Measurements from ENCODE around the gene MTA3. TPM values are rescaled to one million over a fixed set of nuclear protein-coding genes. Genes with fewer than 3 reads are reported as not detected.

MTA3 gene
- total RNA-seq, 1 donor from 2014 or later: 107 TPM

DNA sequence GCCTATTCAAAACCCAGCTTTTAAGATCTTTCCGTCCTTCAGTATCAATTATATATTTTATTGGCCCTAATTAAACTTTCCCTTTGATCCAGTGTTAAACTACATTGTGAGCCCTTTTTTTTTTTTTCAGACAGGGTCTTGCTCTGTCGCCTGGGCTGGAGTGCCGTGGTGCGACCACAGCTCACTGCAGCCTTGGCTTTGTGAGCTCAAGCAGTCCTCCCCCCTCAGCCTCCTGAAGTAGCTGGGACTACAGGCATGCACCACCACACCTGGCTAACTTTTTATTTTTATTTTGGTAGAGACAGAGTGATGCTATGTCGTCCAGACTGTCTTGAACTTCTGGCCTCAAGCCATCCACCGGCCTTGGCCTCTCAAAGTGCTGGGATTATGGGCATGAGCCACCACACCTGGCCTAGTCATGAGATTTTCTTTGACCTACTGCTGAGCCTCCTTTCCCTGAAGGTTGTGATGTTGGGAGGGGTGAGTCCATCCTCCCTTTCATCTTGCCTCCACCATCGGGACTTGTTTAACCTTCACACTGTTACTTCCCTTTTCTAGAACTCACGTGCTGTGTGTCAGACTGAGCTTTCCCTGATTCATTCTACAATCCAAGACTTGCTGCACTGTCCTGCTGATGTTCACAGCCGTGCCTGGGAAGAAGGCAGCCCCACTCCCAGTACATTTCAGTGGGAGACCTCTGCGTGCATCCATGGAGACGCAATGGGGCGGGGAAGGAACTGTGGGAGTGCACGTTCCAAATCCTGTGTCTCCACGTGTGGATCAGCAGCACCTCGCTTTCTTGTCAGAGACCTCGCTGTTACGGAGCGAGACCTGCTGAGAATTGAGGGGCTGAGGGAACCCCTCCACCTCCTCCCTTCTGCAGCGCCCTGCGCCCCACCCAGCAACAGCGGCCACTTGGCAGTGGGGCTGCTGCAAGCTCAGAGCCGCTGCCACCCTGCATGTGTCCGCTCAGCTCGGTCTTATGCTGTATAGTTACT lies 184.7 kb downstream of the MTA3 start:
- peaks cover 3% of the 10 kb centered on the region for H3K9me3 Mint-ChIP-seq
- TF ChIP-seq CTCF (IDR thresholded peaks at IDR 0.05; ENCODE audit: unreplicated experiment): no peak
- H3K4me3 Mint-ChIP-seq: no peak overlapping the region
- no peak overlapping the region for H3K27ac Mint-ChIP-seq
- peaks cover 13% of the 10 kb centered on the region for H3K36me3 Mint-ChIP-seq
- peaks cover 8% of the 10 kb centered on the region for H3K4me1 Mint-ChIP-seq
- no peaks in the 10 kb centered on the region for H3K27me3 Mint-ChIP-seq (ENCODE audit: low read depth)
- no peak for DNase-seq (ENCODE audit: low spot score in 2 of 2, unreplicated experiment in 2 of 2)

- Mint-ChIP-seq H3K27me3 (ENCODE audit: low read depth) (no peaks in the 10 kb centered on the region), H3K9me3 (peaks cover 3% of the 10 kb centered on the region), H3K27ac (no peak overlapping the region), H3K4me1 (peaks cover 8% of the 10 kb centered on the region), H3K4me3 (no peak overlapping the region), H3K36me3 (peaks cover 15% of the 10 kb centered on the region)
- no peak for DNase-seq (ENCODE audit: low spot score in 2 of 2, unreplicated experiment in 2 of 2)
- TF ChIP-seq CTCF (IDR thresholded peaks at IDR 0.05; ENCODE audit: unreplicated experiment): no peak
These were observed 185.8 kb downstream of the MTA3 start for GRCh38 chr2:42754021-42754775.

DNA sequence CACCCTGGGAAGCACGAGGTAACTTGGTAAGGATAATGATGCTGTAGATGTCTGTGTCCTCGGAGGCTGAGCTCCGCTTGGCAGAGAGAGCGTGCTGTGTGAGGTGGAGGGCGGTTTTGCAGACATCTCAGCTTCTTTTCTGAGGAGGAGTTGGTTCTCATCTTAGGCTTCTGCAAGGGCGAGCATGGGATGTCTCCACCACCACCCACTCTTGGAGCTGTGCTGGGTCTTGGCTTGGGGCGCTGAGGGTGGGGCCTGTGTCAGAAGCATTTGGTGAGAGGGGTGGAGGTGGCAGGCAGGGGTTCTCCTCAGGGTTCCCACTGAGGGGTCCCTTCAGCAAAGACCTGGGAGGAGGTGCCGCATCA lies 186.3 kb downstream of the MTA3 start:
- no peak for TF ChIP-seq CTCF (IDR thresholded peaks at IDR 0.05; ENCODE audit: unreplicated experiment)
- no peak overlapping the region for H3K27ac Mint-ChIP-seq
- peaks cover 14% of the 10 kb centered on the region for H3K36me3 Mint-ChIP-seq
- H3K9me3 Mint-ChIP-seq: peaks cover 3% of the 10 kb centered on the region
- H3K27me3 Mint-ChIP-seq (ENCODE audit: low read depth): no peaks in the 10 kb centered on the region
- no peak overlapping the region for H3K4me3 Mint-ChIP-seq
- DNase-seq (ENCODE audit: low spot score in 2 of 2, unreplicated experiment in 2 of 2): no peak
- peaks cover 8% of the 10 kb centered on the region for H3K4me1 Mint-ChIP-seq

- Mint-ChIP-seq H3K9me3 (peaks cover under 1% of the 10 kb centered on the region), H3K27me3 (ENCODE audit: low read depth) (no peaks in the 10 kb centered on the region)
- no peak for DNase-seq (ENCODE audit: low spot score in 2 of 2, unreplicated experiment in 2 of 2)
These were observed 186.9 kb downstream of the MTA3 start for GRCh38 chr2:42755191-42755880.

More at GRCh38 chr2:42755191-42755880, 186.9 kb downstream of the MTA3 start:
- Mint-ChIP-seq H3K36me3 (peaks cover 12% of the 10 kb centered on the region), H3K4me3 (no peak overlapping the region), H3K4me1 (peaks cover 8% of the 10 kb centered on the region), H3K27ac (no peak overlapping the region)
- TF ChIP-seq CTCF (IDR thresholded peaks at IDR 0.05; ENCODE audit: unreplicated experiment): no peak

All from mesothelial cell of epicardium (in vitro differentiated cells).